Cardiac fibroblast (primary cell): Measurements from ENCODE around the gene BCL2L12.
A peak's percentile ranks its signal among the peaks of the same experiment; 100 is the strongest.
"Not testable (repeated sequence)": the region's sequence is repeated elsewhere in the genome, so short reads cannot be mapped to it uniquely, and the experiment has no call there.

Source experiments
- DNase-seq, 2 donors: peaks; one replicate each; pipeline versions ENCODE4 v3.0.0 to v3.0.0-alpha.2; 2010; ENCODE audit warnings: low read depth in 2 of 2
- H3K4me3 ChIP-seq, 2 donors: replicated peaks in 1 of 2; 1 replicate in 1 of 2; 2 replicates in 1 of 2; pipeline ENCODE4 v1.5.1; 2011; ENCODE audit warnings: low read depth in 2 of 2, low read length in 2 of 2, mild to moderate bottlenecking in 2 of 2, moderate library complexity in 1 of 2
- CTCF ChIP-seq: IDR thresholded peaks from one replicate; pipeline ENCODE4 v1.5.1; 2011; ENCODE audit warnings: low read depth, mild to moderate bottlenecking, low read length, inconsistent platforms

Gene BCL2L12

GRCh38 chr19:49712397-49712859, 46.7 kb downstream of the BCL2L12 start:
- H3K4me3 ChIP-seq = peak overlapping the region in 1 of 2 donors; percentile 21
- no peak for TF ChIP-seq CTCF
- DNase-seq = peak; percentile 81 to 83

- H3K4me3 ChIP-seq = no peak overlapping the region
- DNase-seq = no peak
- no peak for TF ChIP-seq CTCF
Measured at GRCh38 chr19:49713236-49713845, 47.6 kb downstream of the BCL2L12 start.

DNA sequence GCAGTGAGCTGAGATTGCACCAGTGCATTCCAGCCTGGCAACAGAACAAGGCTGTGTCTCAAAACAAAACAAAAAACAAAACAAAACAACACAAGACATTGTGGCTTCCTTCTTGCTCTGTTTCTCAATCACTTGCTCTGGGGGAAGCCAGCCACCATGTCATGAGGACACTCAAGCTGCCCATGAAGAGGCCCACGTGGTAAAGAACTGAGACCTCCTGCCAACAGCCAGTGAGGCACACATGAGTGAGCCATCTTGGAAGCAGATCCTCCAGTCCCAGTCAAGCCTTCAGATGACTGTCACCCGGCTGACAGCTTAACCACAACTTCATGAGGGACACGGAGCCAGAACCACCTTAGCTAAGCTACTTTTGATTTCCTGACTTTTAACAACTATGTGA, 50.4 kb downstream of the BCL2L12 start:
- no peak overlapping the region for H3K4me3 ChIP-seq
- peak in 1 of 2 donors; percentile 11 for DNase-seq
- no peak for TF ChIP-seq CTCF

DNA sequence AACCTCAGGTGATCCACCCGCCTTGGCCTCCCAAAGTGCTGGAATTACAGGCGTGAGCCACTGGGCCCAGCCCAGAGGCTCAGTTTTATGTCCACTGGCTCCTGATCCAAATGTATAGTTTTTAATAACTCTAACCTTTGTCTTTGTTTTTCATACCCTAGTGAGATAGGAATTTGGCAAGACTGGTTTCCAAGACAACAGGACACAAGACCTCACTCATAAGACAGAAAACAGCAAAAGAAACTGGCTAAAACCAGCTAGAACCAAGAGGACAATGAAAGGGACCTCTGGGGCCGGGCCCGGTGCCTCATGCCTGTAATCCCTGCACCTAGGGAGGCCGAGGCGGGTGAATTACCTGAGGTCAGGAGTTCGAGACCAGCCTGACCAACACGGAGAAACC, 52.8 kb downstream of the BCL2L12 start:
- DNase-seq = peak; percentile 24 to 82
- H3K4me3 ChIP-seq = no peak overlapping the region
- no peak for TF ChIP-seq CTCF

DNA sequence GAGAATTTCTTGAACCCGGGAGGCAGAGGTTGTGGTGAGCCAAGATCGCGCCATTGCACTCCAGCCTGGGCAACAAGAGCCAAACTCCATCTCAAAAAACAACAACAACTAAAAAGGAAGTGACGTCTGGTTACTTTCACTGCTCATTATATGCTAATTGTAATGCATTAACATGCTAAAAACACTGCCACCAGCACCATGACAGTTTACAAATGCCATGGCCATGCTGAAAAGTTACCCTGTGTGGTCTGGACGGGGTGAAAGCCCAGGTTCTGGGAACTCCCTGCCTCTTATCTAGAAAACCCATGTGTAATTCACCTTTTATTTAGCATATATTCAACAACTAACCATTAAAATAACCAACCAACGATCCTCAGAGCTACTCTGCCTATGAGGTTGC, 53.3 kb downstream of the BCL2L12 start:
- no peak overlapping the region for H3K4me3 ChIP-seq
- no peak for TF ChIP-seq CTCF
- DNase-seq = no peak

DNA sequence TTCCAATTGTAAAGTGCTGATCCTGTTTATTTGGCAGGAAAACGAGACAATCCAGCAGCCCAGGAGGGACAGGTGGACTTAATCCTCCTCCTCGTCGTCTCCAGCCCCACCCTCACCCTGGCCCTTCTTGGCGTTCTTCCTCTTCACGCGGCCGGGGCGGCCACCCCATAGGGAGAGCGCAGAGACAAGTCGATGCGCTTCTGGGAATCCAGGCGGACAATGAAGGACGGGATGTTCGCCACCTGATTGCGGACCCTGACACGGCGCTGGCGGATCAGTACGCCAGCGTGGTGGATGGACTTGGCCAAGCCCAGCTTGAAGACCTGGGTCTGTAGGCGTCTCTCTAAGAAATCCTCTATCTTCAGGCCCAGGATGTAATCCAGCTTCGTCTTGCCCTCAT, 53.7 kb downstream of the BCL2L12 start:
- not testable (repeated sequence) for DNase-seq

More for the DNA sequence above, 53.7 kb downstream of the BCL2L12 start:
- not testable (repeated sequence) for H3K4me3 ChIP-seq
